Measurements from ENCODE around the gene DCAF11.

DCAF11 gene

DNA sequence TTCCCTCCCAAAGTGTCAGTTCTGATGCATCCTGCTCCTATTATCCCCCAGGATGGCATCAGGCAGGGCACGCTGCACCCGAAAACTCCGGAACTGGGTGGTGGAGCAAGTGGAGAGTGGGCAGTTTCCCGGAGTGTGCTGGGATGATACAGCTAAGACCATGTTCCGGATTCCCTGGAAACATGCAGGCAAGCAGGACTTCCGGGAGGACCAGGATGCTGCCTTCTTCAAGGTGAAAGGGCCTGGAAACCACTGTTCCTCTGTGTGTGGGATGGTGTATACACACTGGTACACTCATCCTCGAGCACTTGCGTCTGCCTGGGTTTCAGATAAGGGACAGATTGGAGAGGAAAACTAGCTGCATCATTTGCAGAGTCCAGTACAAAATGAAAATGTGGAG, 47.5 kb downstream of the DCAF11 start:
- peak; percentile 37 for DNase-seq

DNA sequence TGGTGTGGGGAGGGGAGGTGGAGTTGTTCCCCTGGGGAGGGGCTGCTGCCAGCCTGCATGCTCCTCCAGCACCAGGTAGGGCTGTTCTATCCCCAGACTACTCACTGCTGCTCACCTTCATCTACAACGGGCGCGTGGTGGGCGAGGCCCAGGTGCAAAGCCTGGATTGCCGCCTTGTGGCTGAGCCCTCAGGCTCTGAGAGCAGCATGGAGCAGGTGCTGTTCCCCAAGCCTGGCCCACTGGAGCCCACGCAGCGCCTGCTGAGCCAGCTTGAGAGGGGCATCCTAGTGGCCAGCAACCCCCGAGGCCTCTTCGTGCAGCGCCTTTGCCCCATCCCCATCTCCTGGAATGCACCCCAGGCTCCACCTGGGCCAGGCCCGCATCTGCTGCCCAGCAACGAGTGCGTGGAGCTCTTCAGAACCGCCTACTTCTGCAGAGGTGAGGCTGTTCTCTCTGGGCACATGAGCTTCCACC, 50.0 kb downstream of the DCAF11 start:
- no peak for DNase-seq

DNA sequence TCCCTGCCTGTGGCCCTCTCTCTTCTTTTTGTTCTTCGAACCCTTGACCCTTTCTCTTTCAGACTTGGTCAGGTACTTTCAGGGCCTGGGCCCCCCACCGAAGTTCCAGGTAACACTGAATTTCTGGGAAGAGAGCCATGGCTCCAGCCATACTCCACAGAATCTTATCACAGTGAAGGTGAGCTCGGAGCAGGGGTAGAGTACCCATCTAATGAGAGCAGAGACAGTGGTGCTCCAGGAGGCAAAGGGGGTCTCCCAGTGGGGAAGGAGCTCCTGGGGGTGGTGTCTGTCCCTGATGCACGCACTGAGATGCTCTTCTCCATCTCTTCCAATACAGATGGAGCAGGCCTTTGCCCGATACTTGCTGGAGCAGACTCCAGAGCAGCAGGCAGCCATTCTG, 51.2 kb downstream of the DCAF11 start:
- no peak for DNase-seq

DNA sequence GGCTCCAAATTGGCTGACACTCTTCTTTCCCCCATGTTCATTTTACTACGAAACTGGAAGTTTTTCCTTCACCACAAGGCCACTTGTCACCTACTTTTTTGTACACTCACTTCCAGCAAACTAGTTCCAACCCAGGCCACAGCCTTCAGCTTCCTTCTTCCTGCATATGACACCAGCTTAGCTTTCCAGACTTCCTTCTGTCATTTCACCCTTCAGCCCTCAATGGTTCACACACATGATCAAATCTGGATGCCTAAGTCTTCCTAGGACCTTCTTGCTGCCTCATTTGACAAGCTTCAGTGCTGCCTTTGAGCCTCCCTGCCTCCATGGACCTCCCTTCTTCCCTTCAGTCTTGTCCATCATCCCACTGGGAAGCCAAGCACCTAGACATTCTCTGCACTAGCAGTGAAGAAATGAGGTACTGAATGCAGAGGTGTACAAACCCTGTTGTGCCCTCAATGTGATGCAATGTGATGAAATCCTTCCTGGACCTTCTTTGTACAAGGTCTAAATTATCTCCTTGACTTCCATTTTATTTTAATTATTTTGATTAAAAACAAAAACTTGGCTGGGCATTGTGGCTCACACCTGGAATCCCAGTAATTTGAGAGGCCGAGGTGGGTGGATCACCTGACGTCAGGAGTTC, 53.0 kb downstream of the DCAF11 start:
- DNase-seq = no peak

- DNase-seq = peak; percentile 65
These were observed 57.1 kb downstream of the DCAF11 start, which contains the start of gene REC8 for GRCh38 chr14:24171422-24172260. TSS of gene REC8 (plus strand) at chr14:24172080. CDS start at chr14:24172553, 473 bp downstream.

DNA sequence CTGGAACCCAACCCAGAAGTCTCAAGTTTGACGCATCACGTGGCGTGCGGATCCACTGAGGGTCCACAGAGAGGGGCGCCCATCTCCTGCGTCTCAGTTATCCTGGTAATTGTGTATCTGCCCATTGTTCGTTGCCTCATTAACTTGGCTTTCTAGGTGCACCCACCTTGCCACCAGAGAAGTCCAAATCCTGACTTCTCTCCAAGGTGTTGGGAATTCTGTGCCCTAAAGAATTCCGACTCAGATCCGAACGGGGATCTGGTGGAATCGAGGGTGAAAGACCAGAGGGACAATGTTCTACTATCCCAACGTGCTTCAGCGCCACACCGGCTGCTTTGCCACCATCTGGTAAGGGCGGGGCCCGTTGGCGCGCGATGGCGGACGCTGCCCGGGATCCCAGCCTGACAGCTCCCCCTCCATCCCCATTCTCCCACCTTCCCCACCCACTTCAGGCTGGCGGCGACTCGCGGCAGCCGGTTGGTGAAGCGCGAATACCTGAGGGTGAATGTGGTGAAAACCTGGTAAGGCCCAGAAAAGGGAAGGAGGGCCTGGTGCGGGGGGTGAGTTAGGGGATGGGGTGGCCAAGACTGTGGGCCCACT, 57.8 kb downstream of the DCAF11 start:
- DNase-seq = no peak

DNA sequence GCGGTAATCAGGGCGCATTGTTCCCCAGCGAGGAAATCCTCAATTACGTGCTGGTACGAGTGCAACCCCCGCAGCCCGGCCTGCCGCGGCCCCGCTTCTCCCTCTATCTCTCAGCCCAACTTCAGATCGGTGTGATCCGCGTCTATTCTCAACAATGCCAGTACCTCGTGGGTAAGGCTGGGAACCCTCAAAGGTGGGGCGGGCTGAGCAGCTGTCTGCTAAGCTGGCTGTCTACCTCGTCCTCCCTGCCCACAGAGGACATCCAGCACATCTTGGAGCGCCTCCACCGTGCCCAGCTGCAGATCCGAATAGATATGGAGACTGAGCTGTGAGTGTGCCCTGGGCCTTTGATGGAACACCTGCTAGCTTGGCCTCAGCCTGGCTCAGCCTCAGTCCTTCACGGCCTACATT, 58.3 kb downstream of the DCAF11 start:
- no peak for DNase-seq

Data from stimulated activated CD4-positive, alpha-beta T cell treated with anti-CD3 and anti-CD28 coated beads, Interleukin-4, amount 100 ng/mL, for 1 hour (primary cell).